GM23338 (cell line): Measurements from ENCODE around the gene YES1. TPM values are rescaled to one million over a fixed set of nuclear protein-coding genes. Genes with fewer than 3 reads are reported as not detected.
A peak's percentile ranks its signal among the peaks of the same experiment; 100 is the strongest.

ENCODE experiments used
- ATAC-seq: fragments of 200-7000 bp; cut with Tn5 transposase; 3 replicates; pipeline ENCODE4 v1.9.1; 2020
- DNase-seq: peaks from one replicate; pipeline ENCODE4 v3.0.0-alpha.2; 2015; ENCODE audit warnings: low spot score
- H2AFZ ChIP-seq: fragments of 200-600 bp; sonication (generic); 2 replicates; pipeline ENCODE4 v1.8.0; 2016; ENCODE audit warnings: antibody characterized with exemption, mild to moderate bottlenecking, moderate library complexity
- H3F3A ChIP-seq: fragments of 200-600 bp; sonication (generic); replicated peaks from 2 replicates; pipeline ENCODE4 v1.8.0; 2017; ENCODE audit warnings: antibody characterized with exemption, mixed run types, low read depth
- H3K27ac ChIP-seq: fragments of 200-600 bp; sonication (generic); 2 replicates; pipeline ENCODE4 v1.6.1; 2016; ENCODE audit warnings: low read depth
- H3K27me3 ChIP-seq: fragments of 200-600 bp; sonication (generic); 2 replicates; pipeline ENCODE4 v1.8.0; 2016; ENCODE audit warnings: mild to moderate bottlenecking, mixed run types, moderate library complexity; ENCODE audit not compliant: insufficient read depth
- H3K36me3 ChIP-seq: fragments of 200-600 bp; sonication (generic); 2 replicates; pipeline ENCODE4 v1.8.0; 2016; ENCODE audit warnings: mild to moderate bottlenecking; ENCODE audit not compliant: insufficient read depth
- H3K4me1 ChIP-seq: fragments of 200-600 bp; sonication (generic); 2 replicates; pipeline ENCODE4 v1.8.0; 2016; ENCODE audit warnings: mild to moderate bottlenecking, moderate library complexity; ENCODE audit not compliant: insufficient read depth
- H3K4me2 ChIP-seq: fragments of 200-600 bp; sonication (generic); 2 replicates; pipeline ENCODE4 v1.7.1; 2017; ENCODE audit warnings: mixed run types
- H3K4me3 ChIP-seq: fragments of 200-600 bp; sonication (generic); 2 replicates; pipeline ENCODE4 v1.6.1; 2016; ENCODE audit warnings: mixed run types
- H3K79me2 ChIP-seq: fragments of 200-600 bp; sonication (generic); replicated peaks from 2 replicates; pipeline ENCODE4 v1.8.0; 2017; ENCODE audit warnings: mild to moderate bottlenecking; ENCODE audit not compliant: insufficient read depth
- H3K9me2 ChIP-seq: fragments of 200-600 bp; sonication (generic); 2 replicates; pipeline ENCODE4 v1.8.0; 2017; ENCODE audit not compliant: insufficient read depth
- H4K20me1 ChIP-seq: fragments of 200-600 bp; sonication (generic); replicated peaks from 2 replicates; pipeline ENCODE4 v1.8.0; 2017; ENCODE audit warnings: mild to moderate bottlenecking; ENCODE audit not compliant: insufficient read depth
- H3K27ac Mint-ChIP-seq: 2 replicates; pipeline ENCODE4 v1.8.0; 2020; ENCODE audit warnings: inconsistent platforms, mild to moderate bottlenecking, moderate library complexity, mixed read lengths
- H3K27me3 Mint-ChIP-seq: 3 replicates; pipeline ENCODE4 v1.8.0; 2022; ENCODE audit warnings: low read depth, mild to moderate bottlenecking, moderate library complexity, mixed read lengths, inconsistent platforms; ENCODE audit not compliant: insufficient read depth, poor library complexity
- H3K36me3 Mint-ChIP-seq: 3 replicates; pipeline ENCODE4 v1.8.0; 2021; ENCODE audit warnings: low read depth, mild to moderate bottlenecking, inconsistent platforms, moderate library complexity, mixed read lengths
- H3K4me1 Mint-ChIP-seq: 3 replicates; pipeline ENCODE4 v1.8.0; 2020; ENCODE audit warnings: mild to moderate bottlenecking, inconsistent platforms, mixed read lengths
- H3K4me3 Mint-ChIP-seq: 3 replicates; pipeline ENCODE4 v1.8.0; 2021; ENCODE audit warnings: moderate library complexity, mild to moderate bottlenecking, inconsistent platforms, mixed read lengths
- H3K9me3 Mint-ChIP-seq: 3 replicates; pipeline ENCODE4 v1.8.0; 2020; ENCODE audit warnings: moderate library complexity, mild to moderate bottlenecking, inconsistent platforms, mixed read lengths
- CREB1 ChIP-seq: fragments of 250-450 bp; sonication (Bioruptor Pico); IDR thresholded peaks from 2 replicates; pipeline ENCODE4 v1.5.0; 2020; ENCODE audit warnings: low read depth, mild to moderate bottlenecking, moderate library complexity
- EZH2 ChIP-seq: fragments of 200-600 bp; sonication (generic); IDR thresholded peaks from one replicate; pipeline ENCODE4 v1.8.0; 2017; ENCODE audit warnings: antibody characterized with exemption, mild to moderate bottlenecking, low read depth; ENCODE audit not compliant: unreplicated experiment
- EZH2phosphoT487 ChIP-seq: fragments of 200-600 bp; sonication (generic); IDR thresholded peaks from one replicate; pipeline ENCODE4 v1.8.1; 2018; ENCODE audit warnings: antibody characterized with exemption; ENCODE audit not compliant: unreplicated experiment
- JUNB ChIP-seq: IDR thresholded peaks from one replicate; pipeline ENCODE4 v1.6.1; 2016; ENCODE audit warnings: antibody characterized with exemption; ENCODE audit not compliant: unreplicated experiment
- NANOG ChIP-seq: IDR thresholded peaks from 2 replicates; pipeline ENCODE4 v1.6.1; 2016; ENCODE audit warnings: antibody characterized with exemption, borderline replicate concordance
- ZNF114 ChIP-seq: fragments of 250-450 bp; sonication (Bioruptor Pico); IDR thresholded peaks from 2 replicates; pipeline ENCODE4 v1.5.0; 2020; ENCODE audit warnings: mild to moderate bottlenecking, moderate library complexity
- ZNF331 ChIP-seq: fragments of 250-450 bp; sonication (Bioruptor Pico); IDR thresholded peaks from 2 replicates; pipeline ENCODE4 v1.5.0; 2020; ENCODE audit warnings: low read depth, mild to moderate bottlenecking, moderate library complexity
- polyA plus RNA-seq: library from polyadenylated mRNA; unstranded; fragments of >200 nt; fragmentation: Nextera tagmentation; extraction: Ambion mirVana; gene quantifications from 2 replicates; pipeline ENCODE4 v1.2.1, GENCODE V29; 2016
- total RNA-seq: library from RNA; depleted of rRNA; stranded (reverse); fragments of >200 nt; shearing (Covaris generic); gene quantifications from 2 replicates; pipeline ENCODE4 v1.2.3, GENCODE V29; 2014
- TF ChIP-seq, protein P1 (sequence below), 2 experiments: fragments of 200-600 bp in 1 of 2; sonication (generic) in 1 of 2; conservative IDR thresholded peaks; 2 replicates each; pipeline versions ENCODE4 v1.5.1 to v1.6.1; 2016 to 2017; ENCODE audit warnings: antibody characterized with exemption in 2 of 2, low read depth in 2 of 2, mild to moderate bottlenecking in 2 of 2, moderate library complexity in 1 of 2
- TF ChIP-seq, protein P2 (sequence below): IDR thresholded peaks from one replicate; pipeline ENCODE4 v1.6.1; 2018; ENCODE audit warnings: antibody characterized with exemption; ENCODE audit not compliant: unreplicated experiment

Gene YES1
- total and polyA plus RNA-seq, 2 experiments from 2014 or later: 25.4 to 327 TPM

DNA sequence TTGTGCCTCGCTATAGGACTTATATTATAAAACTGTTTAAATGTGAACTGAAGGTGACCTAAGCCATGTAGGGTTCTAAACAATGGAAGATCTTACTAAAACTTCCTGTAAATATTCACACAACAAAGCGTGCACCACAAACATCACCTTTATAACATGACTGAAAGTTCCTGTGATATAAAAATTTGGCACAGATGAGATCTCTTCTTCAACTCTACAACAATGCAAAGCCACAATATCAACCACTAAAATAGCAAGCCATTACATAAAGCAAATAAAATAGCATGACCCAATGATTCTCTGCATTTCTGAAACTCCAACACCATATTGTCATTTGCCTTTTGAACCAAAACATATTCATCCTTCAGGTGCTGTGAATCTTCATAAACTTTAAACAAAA is 3.5 kb downstream of the YES1 start (continued):
- TF ChIP-seq JUNB (no peak), EZH2phosphoT487 (no peak), EZH2 (no peak)

DNA sequence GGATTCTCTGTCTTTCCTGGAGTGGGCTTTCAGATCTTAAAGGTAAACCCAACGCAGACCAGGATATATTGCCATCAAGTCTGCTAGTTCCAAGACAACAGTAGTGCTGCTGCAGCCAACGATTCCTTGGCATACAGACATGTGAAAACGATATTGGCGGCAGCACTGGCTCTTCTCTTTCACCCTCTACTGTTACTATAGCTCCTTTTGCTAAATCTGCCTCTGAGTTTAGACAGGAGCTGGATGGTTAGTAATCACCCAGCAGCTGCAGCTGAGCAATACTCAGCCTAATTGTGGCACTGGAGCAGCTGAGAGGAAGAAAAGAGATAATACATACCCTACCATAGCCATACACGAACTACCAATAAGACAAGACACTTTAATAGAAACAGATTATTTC is 4.0 kb downstream of the YES1 start:
- Histone ChIP-seq H3K9me2 (no peaks in the 10 kb centered on the region), H3K79me2 (peaks cover 83% of the 10 kb centered on the region), H3K27ac (0 out of 2 replicates have a peak overlapping the region, but pooled peaks have one; percentile 11), H3K4me2 (peak overlapping the region; percentile 17; the same call in 1 of the 2 replicates), H3K36me3 (no peaks in the 10 kb centered on the region), H3K4me3 (no peak overlapping the region), H2AFZ (no peak overlapping the region), H3K27me3 (no peaks in the 10 kb centered on the region), H3K4me1 (peaks cover 23% of the 10 kb centered on the region), H3F3A (peaks cover 6% of the 10 kb centered on the region; the same call in 1 of the 2 replicates), H4K20me1 (peaks cover 30% of the 10 kb centered on the region)
- Mint-ChIP-seq H3K4me1 (peaks cover 41% of the 10 kb centered on the region), H3K9me3 (no peaks in the 10 kb centered on the region), H3K27me3 (peaks cover 13% of the 10 kb centered on the region), H3K36me3 (no peaks in the 10 kb centered on the region; the same call in 2 of the 3 replicates), H3K27ac (no peak overlapping the region), H3K4me3 (no peak overlapping the region)
- no peak for TF ChIP-seq ZNF331 (CRISPR knock-in tag)
- TF ChIP-seq, protein P1, sequence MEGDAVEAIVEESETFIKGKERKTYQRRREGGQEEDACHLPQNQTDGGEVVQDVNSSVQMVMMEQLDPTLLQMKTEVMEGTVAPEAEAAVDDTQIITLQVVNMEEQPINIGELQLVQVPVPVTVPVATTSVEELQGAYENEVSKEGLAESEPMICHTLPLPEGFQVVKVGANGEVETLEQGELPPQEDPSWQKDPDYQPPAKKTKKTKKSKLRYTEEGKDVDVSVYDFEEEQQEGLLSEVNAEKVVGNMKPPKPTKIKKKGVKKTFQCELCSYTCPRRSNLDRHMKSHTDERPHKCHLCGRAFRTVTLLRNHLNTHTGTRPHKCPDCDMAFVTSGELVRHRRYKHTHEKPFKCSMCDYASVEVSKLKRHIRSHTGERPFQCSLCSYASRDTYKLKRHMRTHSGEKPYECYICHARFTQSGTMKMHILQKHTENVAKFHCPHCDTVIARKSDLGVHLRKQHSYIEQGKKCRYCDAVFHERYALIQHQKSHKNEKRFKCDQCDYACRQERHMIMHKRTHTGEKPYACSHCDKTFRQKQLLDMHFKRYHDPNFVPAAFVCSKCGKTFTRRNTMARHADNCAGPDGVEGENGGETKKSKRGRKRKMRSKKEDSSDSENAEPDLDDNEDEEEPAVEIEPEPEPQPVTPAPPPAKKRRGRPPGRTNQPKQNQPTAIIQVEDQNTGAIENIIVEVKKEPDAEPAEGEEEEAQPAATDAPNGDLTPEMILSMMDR (conservative IDR thresholded peaks at IDR 0.05; ENCODE audit: low read depth in 2 of 2): no peak
- TF ChIP-seq, protein P2, sequence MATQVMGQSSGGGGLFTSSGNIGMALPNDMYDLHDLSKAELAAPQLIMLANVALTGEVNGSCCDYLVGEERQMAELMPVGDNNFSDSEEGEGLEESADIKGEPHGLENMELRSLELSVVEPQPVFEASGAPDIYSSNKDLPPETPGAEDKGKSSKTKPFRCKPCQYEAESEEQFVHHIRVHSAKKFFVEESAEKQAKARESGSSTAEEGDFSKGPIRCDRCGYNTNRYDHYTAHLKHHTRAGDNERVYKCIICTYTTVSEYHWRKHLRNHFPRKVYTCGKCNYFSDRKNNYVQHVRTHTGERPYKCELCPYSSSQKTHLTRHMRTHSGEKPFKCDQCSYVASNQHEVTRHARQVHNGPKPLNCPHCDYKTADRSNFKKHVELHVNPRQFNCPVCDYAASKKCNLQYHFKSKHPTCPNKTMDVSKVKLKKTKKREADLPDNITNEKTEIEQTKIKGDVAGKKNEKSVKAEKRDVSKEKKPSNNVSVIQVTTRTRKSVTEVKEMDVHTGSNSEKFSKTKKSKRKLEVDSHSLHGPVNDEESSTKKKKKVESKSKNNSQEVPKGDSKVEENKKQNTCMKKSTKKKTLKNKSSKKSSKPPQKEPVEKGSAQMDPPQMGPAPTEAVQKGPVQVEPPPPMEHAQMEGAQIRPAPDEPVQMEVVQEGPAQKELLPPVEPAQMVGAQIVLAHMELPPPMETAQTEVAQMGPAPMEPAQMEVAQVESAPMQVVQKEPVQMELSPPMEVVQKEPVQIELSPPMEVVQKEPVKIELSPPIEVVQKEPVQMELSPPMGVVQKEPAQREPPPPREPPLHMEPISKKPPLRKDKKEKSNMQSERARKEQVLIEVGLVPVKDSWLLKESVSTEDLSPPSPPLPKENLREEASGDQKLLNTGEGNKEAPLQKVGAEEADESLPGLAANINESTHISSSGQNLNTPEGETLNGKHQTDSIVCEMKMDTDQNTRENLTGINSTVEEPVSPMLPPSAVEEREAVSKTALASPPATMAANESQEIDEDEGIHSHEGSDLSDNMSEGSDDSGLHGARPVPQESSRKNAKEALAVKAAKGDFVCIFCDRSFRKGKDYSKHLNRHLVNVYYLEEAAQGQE: no peak
- DNase-seq (no peak), ATAC-seq (no peak)

DNA sequence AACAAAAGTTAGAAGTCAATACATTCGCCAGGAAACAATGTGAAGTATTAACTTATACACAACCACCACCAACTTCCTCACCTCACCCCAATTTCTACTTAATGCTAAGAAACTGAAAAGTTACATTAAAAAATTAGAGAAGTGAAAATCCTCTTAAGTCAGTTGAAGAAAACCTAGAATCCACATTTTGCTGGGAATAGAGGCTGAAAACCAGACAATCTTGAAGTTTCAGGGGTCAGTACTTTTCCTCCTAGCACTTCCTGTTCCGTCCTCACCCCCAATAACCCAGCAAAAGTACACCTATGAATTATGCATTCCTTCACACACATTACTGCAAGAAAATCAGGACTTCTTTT is 6.3 kb downstream of the YES1 start:
- Mint-ChIP-seq H3K27me3 (peaks cover 4% of the 10 kb centered on the region), H3K4me3 (no peak overlapping the region), H3K4me1 (peaks cover 38% of the 10 kb centered on the region), H3K27ac (no peak overlapping the region), H3K36me3 (no peaks in the 10 kb centered on the region), H3K9me3 (no peaks in the 10 kb centered on the region)
- Histone ChIP-seq H2AFZ (no peak overlapping the region), H3K27ac (no peak overlapping the region), H3K4me2 (no peak overlapping the region), H3F3A (no peaks in the 10 kb centered on the region), H3K4me3 (no peak overlapping the region), H3K27me3 (no peaks in the 10 kb centered on the region), H3K4me1 (peaks cover 22% of the 10 kb centered on the region), H3K79me2 (peaks cover 99% of the 10 kb centered on the region), H3K9me2 (no peaks in the 10 kb centered on the region), H4K20me1 (peaks cover 42% of the 10 kb centered on the region), H3K36me3 (no peaks in the 10 kb centered on the region)
- DNase-seq (no peak), ATAC-seq (no peak)
- TF ChIP-seq CREB1 (CRISPR knock-in tag) (no peak), EZH2phosphoT487 (no peak), ZNF114 (CRISPR knock-in tag) (no peak), NANOG (no peak), ZNF331 (CRISPR knock-in tag) (no peak)
- TF ChIP-seq, protein P1 (conservative IDR thresholded peaks at IDR 0.05; ENCODE audit: low read depth in 2 of 2): no peak
- TF ChIP-seq, protein P2: no peak
